ENCODE measurements around the gene FASLG. TPM values are rescaled to one million over a fixed set of nuclear protein-coding genes. Genes with fewer than 3 reads are reported as not detected.

Gene FASLG
- total and polyA plus RNA-seq, 4 donors: 0.14 to 0.61 (median 0.30) TPM

- Histone ChIP-seq H3K9me3 (ENCODE audit: control insufficient read depth in 4 of 4, low read length in 3 of 4) (no peaks in the 10 kb centered on the region), H3K4me3 (ENCODE audit: low read depth in 1 of 3, low read length in 3 of 3) (no peak overlapping the region), H3K27ac (ENCODE audit: low read depth in 1 of 2, low read length in 2 of 2) (no peak overlapping the region), H3K4me1 (ENCODE audit: control insufficient read depth in 4 of 4, insufficient read depth in 4 of 4, low read length in 3 of 4) (no peaks in the 10 kb centered on the region), H3K36me3 (ENCODE audit: control insufficient read depth in 4 of 4, insufficient read depth in 3 of 4, low read depth in 1 of 4, low read length in 3 of 4) (no peaks in the 10 kb centered on the region), H3K27me3 (ENCODE audit: control insufficient read depth in 4 of 4, insufficient read depth in 4 of 4, low read length in 3 of 4) (no peaks in the 10 kb centered on the region), H3K9ac (ENCODE audit: low read depth in 1 of 2, low read length in 2 of 2) (no peak overlapping the region)
- no peak for DNase-seq (ENCODE audit: low spot score)
- TF ChIP-seq FOXA2 (IDR thresholded peaks at IDR 0.05) (no peak), CTCF (IDR thresholded peaks at IDR 0.05; ENCODE audit: low read depth, low read length, missing input control) (no peak), ATF3 (IDR thresholded peaks at IDR 0.05) (no peak), HNF4A (conservative IDR thresholded peaks at IDR 0.05) (no peak), YY1 (IDR thresholded peaks at IDR 0.05) (no peak), REST (IDR thresholded peaks at IDR 0.05) (no peak), EGR1 (IDR thresholded peaks at IDR 0.05; ENCODE audit: low read depth in 2 of 2) (no peak), RXRA (IDR thresholded peaks at IDR 0.05) (no peak), SP1 (IDR thresholded peaks at IDR 0.05) (no peak), MAX (IDR thresholded peaks at IDR 0.05) (no peak)
- 56% methylated on average over 6 of the region's 6 CpGs for WGBS
Observed at GRCh38 chr1:172679000-172679772, 20.3 kb downstream of the FASLG start.

GRCh38 chr1:172680244-172680643 is 21.3 kb downstream of the FASLG start:
- Histone ChIP-seq H3K27ac (ENCODE audit: low read depth in 1 of 2, low read length in 2 of 2) (no peak overlapping the region), H3K9me3 (ENCODE audit: control insufficient read depth in 4 of 4, low read length in 3 of 4) (no peaks in the 10 kb centered on the region), H3K4me3 (ENCODE audit: low read depth in 1 of 3, low read length in 3 of 3) (no peak overlapping the region), H3K4me1 (ENCODE audit: control insufficient read depth in 4 of 4, insufficient read depth in 4 of 4, low read length in 3 of 4) (no peaks in the 10 kb centered on the region), H3K36me3 (ENCODE audit: control insufficient read depth in 4 of 4, insufficient read depth in 3 of 4, low read depth in 1 of 4, low read length in 3 of 4) (no peaks in the 10 kb centered on the region), H3K9ac (ENCODE audit: low read depth in 1 of 2, low read length in 2 of 2) (no peak overlapping the region), H3K27me3 (ENCODE audit: control insufficient read depth in 4 of 4, insufficient read depth in 4 of 4, low read length in 3 of 4) (no peaks in the 10 kb centered on the region)
- DNase-seq (ENCODE audit: low spot score): no peak
- TF ChIP-seq HNF4A (conservative IDR thresholded peaks at IDR 0.05) (no peak), JUND (IDR thresholded peaks at IDR 0.05) (no peak), FOXA1 (IDR thresholded peaks at IDR 0.05) (no peak), MAX (IDR thresholded peaks at IDR 0.05) (no peak), FOXA2 (IDR thresholded peaks at IDR 0.05) (no peak), SP1 (IDR thresholded peaks at IDR 0.05) (no peak), EGR1 (IDR thresholded peaks at IDR 0.05; ENCODE audit: low read depth in 2 of 2) (no peak), REST (IDR thresholded peaks at IDR 0.05) (no peak), GABPA (IDR thresholded peaks at IDR 0.05 in 1 of 2, conservative IDR thresholded peaks at IDR 0.05 in 1 of 2) (no peak), ATF3 (IDR thresholded peaks at IDR 0.05) (no peak), YY1 (IDR thresholded peaks at IDR 0.05) (no peak), NR2F2 (IDR thresholded peaks at IDR 0.05) (no peak), HNF4G (IDR thresholded peaks at IDR 0.05) (no peak)
